Activated CD8-positive, alpha-beta T cell treated with anti-CD3 and anti-CD28 coated beads for 36 hours (primary cell): Measurements from ENCODE around the gene CHD1L. TPM values are rescaled to one million over a fixed set of nuclear protein-coding genes. Genes with fewer than 3 reads are reported as not detected.

Experiments used
- ATAC-seq: fragments of 200-7000 bp; cut with Tn5 transposase; one replicate; pipeline ENCODE4 v1.10.0; 2021; ENCODE audit warnings: mild to moderate bottlenecking, moderate library complexity
- CTCF ChIA-PET: fragments of 350-600 bp; sonication (Branson Sonifier 250); formaldehyde crosslinking; loops from one replicate; lab custom pipeline; 2021; ENCODE audit warnings: antibody characterized with exemption; lab: Charles Lee
- POLR2A ChIA-PET: fragments of 350-600 bp; sonication (Branson Sonifier 250); formaldehyde crosslinking; loops from one replicate; lab custom pipeline; 2021; ENCODE audit warnings: antibody characterized with exemption; lab: Charles Lee
- DNase-seq: peaks from one replicate; pipeline ENCODE4 v3.0.0-alpha.2; 2020
- H3K27ac Mint-ChIP-seq: one replicate; pipeline ENCODE4 v1.8.0; 2021; ENCODE audit warnings: mild to moderate bottlenecking, mixed read lengths
- H3K27me3 Mint-ChIP-seq: one replicate; pipeline ENCODE4 v1.8.0; 2021; ENCODE audit warnings: mixed read lengths
- H3K36me3 Mint-ChIP-seq: one replicate; pipeline ENCODE4 v1.8.0; 2021; ENCODE audit warnings: low read depth, mixed read lengths
- H3K4me1 Mint-ChIP-seq: one replicate; pipeline ENCODE4 v1.8.0; 2021; ENCODE audit warnings: low read depth, mixed read lengths
- H3K4me3 Mint-ChIP-seq: one replicate; pipeline ENCODE4 v1.8.0; 2021; ENCODE audit warnings: mild to moderate bottlenecking, moderate library complexity, mixed read lengths
- H3K9me3 Mint-ChIP-seq: one replicate; pipeline ENCODE4 v1.8.0; 2021; ENCODE audit warnings: mixed read lengths
- intact Hi-C: fragments of 100-400 bp; cut with micrococcal nuclease; formaldehyde crosslinking; loops from one replicate; pipeline ENCODE4 v1.10.0; 2022
- total RNA-seq, 2 experiments: library from RNA; stranded (reverse); gene quantifications; one replicate each; pipeline ENCODE4 v1.2.3, GENCODE V29; 2021
- TF ChIP-seq, protein P1 (sequence below): fragments of 200-600 bp; IDR thresholded peaks from one replicate; pipeline ENCODE4 v1.8.0; 2022; ENCODE audit warnings: antibody characterized with exemption, mild to moderate bottlenecking

The CHD1L gene
- total RNA-seq, 2 experiments from 2014 or later, result 80.5 to 81.1 TPM

DNA sequence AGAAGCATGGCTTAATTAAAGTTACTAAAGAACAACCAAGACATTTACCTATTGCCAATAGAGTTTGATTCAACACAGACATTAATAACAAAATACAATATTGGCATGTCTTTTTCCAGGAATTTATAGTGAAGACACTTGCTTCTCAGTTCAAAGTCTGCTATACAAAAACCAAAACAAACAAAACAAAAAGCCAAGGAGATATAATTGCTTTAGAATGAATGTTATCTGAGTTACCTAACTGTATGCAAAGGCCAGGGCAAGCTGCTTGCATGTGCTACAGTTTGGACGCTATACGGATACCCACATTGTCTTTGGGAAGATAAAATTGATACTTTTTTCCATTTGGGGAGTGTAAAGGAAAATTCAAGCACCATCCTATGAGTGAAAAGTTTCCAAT is 30.9 kb upstream of the CHD1L start:
- Mint-ChIP-seq H3K27me3 (no peaks in the 10 kb centered on the region), H3K27ac (no peak overlapping the region), H3K9me3 (no peaks in the 10 kb centered on the region), H3K4me3 (no peak overlapping the region), H3K4me1 (no peaks in the 10 kb centered on the region), H3K36me3 (no peaks in the 10 kb centered on the region)
- POLR2A ChIA-PET, result no interaction called here
- ATAC-seq (no peak), DNase-seq (no peak)
- intact Hi-C loops, result no loop called here
- TF ChIP-seq, protein P1, sequence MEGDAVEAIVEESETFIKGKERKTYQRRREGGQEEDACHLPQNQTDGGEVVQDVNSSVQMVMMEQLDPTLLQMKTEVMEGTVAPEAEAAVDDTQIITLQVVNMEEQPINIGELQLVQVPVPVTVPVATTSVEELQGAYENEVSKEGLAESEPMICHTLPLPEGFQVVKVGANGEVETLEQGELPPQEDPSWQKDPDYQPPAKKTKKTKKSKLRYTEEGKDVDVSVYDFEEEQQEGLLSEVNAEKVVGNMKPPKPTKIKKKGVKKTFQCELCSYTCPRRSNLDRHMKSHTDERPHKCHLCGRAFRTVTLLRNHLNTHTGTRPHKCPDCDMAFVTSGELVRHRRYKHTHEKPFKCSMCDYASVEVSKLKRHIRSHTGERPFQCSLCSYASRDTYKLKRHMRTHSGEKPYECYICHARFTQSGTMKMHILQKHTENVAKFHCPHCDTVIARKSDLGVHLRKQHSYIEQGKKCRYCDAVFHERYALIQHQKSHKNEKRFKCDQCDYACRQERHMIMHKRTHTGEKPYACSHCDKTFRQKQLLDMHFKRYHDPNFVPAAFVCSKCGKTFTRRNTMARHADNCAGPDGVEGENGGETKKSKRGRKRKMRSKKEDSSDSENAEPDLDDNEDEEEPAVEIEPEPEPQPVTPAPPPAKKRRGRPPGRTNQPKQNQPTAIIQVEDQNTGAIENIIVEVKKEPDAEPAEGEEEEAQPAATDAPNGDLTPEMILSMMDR, result no peak
- CTCF ChIA-PET, result interaction anchor here (1.3 kb wide), 1 partner anchor 31 kb away, joined by 3 read pairs; the partner anchor contains the start of gene CHD1L

DNA sequence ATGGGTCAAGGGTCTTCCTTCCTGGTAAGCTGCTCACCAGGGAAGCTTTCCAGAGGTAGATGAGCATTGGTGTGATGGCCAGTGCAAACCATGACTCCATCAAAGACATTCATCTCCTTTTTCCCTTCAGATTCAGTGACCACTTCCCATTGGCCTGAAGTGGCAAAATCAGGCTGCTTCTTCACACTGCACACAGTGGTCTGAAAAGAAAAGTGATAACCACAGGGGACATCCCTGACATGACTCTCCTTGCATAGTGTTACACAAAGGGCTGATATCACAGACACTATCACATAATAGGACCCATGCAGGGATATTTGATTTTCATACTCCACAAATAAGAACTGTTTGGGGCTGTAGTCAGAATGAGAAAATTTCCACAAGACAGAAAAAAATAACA is 29.2 kb upstream of the CHD1L start:
- intact Hi-C loops, result no loop called here
- Mint-ChIP-seq H3K4me1 (no peaks in the 10 kb centered on the region), H3K36me3 (no peaks in the 10 kb centered on the region), H3K4me3 (no peak overlapping the region), H3K27me3 (no peaks in the 10 kb centered on the region), H3K9me3 (no peaks in the 10 kb centered on the region), H3K27ac (no peak overlapping the region)
- no peak for DNase-seq
- ChIA-PET POLR2A (no interaction called here), CTCF (interaction anchor here (0.9 kb wide), 1 partner anchor 9 kb away, joined by 3 read pairs; no protein-coding TSS in a partner anchor)
- ATAC-seq, result no peak
- TF ChIP-seq, protein P1, result no peak

DNA sequence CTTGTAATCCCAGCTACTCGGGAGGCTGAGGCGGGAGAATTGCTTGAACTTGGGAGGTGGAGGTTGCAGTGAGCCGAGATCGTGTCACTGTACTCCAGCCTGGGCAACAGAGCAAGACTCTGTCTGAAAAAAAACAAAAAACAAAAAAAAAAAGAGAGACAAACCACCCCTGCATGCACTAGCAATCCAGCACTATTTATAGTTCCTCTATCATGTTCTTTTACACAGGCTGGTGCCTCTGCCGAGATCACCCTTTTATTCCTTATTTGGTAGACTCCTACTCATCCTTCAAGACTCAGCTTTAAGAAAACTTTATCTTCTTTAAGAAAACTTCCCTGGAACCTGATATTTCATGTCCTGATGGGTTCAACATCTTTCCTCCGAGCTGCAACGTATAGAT is 28.2 kb upstream of the CHD1L start:
- POLR2A ChIA-PET, result no interaction called here
- Mint-ChIP-seq H3K27me3 (no peaks in the 10 kb centered on the region), H3K4me1 (no peaks in the 10 kb centered on the region), H3K9me3 (no peaks in the 10 kb centered on the region), H3K36me3 (no peaks in the 10 kb centered on the region), H3K27ac (no peak overlapping the region), H3K4me3 (no peak overlapping the region)
- intact Hi-C loops, result no loop called here
- CTCF ChIA-PET, result no interaction called here
- no peak for DNase-seq
- TF ChIP-seq, protein P1, result no peak
- ATAC-seq, result no peak

DNA sequence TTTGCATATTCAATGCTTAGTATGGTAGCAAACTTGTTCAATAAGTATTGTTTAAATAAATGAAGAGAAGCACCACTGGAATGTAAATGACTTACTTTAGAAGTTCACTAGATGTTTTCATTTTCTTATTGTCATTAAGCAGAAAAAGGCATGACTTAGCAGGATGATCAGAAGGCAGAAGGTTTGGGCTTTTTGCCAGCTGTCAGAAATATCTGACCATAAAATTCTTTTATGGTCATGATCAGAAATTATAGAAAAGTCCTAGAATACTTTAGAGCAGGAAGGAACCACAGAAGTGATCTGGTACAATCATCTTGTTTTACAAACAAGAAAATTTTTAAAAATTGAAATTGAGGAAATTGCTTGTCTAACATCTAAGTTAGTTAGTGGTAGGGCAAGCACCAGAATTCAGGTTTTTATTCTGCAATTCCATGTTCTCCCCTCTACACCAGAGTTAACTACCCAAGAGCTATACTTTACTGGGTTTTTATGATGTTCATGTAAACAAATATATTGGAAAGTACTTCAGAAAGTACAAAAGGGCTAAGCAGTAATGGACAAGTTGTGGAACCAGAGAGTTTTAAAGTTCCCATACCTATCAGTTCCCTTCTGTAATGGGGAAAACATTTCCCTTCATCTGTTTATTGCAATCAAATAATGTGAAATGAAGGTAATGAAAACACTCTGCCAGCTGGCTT is 27.5 kb upstream of the CHD1L start:
- ChIA-PET POLR2A (no interaction called here), CTCF (no interaction called here)
- DNase-seq (no peak), ATAC-seq (no peak)
- Mint-ChIP-seq H3K9me3 (no peaks in the 10 kb centered on the region), H3K27ac (no peak overlapping the region), H3K4me3 (no peak overlapping the region), H3K36me3 (no peaks in the 10 kb centered on the region), H3K27me3 (no peaks in the 10 kb centered on the region), H3K4me1 (no peaks in the 10 kb centered on the region)
- intact Hi-C loops, result no loop called here
- TF ChIP-seq, protein P1, result no peak

DNA sequence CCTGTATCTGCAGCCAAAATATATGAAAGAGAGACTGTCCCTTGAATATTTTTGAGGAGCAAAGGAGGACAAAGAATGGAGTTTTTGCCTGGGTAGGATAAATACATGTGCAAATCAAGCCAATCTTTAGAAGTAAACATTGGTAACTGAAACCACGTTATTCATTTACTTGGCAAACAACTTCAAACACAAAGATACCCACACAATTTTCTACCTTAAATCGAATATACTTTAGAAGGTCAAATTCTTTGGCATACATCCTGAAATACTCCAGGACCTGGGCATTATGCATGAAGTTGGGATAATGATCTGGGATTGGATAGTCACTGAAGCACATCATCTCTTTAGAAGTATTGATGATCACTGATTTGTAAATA is 27.0 kb upstream of the CHD1L start:
- ChIA-PET CTCF (no interaction called here), POLR2A (no interaction called here)
- TF ChIP-seq, protein P1, result no peak
- no peak overlapping the region for H3K4me3 Mint-ChIP-seq
- H3K36me3 Mint-ChIP-seq, result no peaks in the 10 kb centered on the region
- H3K9me3 Mint-ChIP-seq, result no peaks in the 10 kb centered on the region
- H3K4me1 Mint-ChIP-seq, result no peaks in the 10 kb centered on the region
- no peak for ATAC-seq
- H3K27me3 Mint-ChIP-seq, result no peaks in the 10 kb centered on the region
- no peak for DNase-seq
- H3K27ac Mint-ChIP-seq, result no peak overlapping the region
- intact Hi-C loops, result no loop called here
